HepG2 (cell line): ENCODE data around the gene ANXA6.

Experiments
- ETV6 ChIP-seq: sonication (generic); formaldehyde crosslinking; conservative IDR thresholded peaks from 2 replicates; pipeline ENCODE4 v1.4.0; 2020; ENCODE audit warnings: missing genetic modification reagents
- FOXK1 ChIP-seq: sonication (generic); formaldehyde crosslinking; IDR thresholded peaks from 2 replicates; pipeline ENCODE4 v1.4.0; 2020; ENCODE audit warnings: low read depth, missing genetic modification reagents, borderline replicate concordance
- HDAC2 ChIP-seq: sonication (generic); formaldehyde crosslinking; IDR thresholded peaks from 2 replicates; pipeline ENCODE4 v1.4.0; 2020; ENCODE audit warnings: missing genetic modification reagents
- KLF6 ChIP-seq: IDR thresholded peaks from 2 replicates; pipeline ENCODE4 v1.8.0; 2016; ENCODE audit warnings: missing biosample characterization, missing genetic modification reagents
- POLR2A ChIP-seq, 2 experiments: IDR thresholded peaks; 2 replicates each; pipeline ENCODE4 v1.6.1; 2011; ENCODE audit warnings: low read depth in 2 of 2, low read length in 2 of 2, mild to moderate bottlenecking in 1 of 2, moderate library complexity in 1 of 2; ENCODE audit not compliant: insufficient read depth in 1 of 2
- POLR2AphosphoS2 ChIP-seq: IDR thresholded peaks from 2 replicates; pipeline ENCODE4 v1.6.1; 2011; ENCODE audit warnings: low read depth, low read length, improper control_type of control experiment
- PRPF4 ChIP-seq: fragments of 200-400 bp; formaldehyde crosslinking; IDR thresholded peaks from 2 replicates; pipeline ENCODE4 v1.6.1; 2016; ENCODE audit warnings: low read length, low read depth; ENCODE audit not compliant: poor library complexity, severe bottlenecking
- RAD21 ChIP-seq: fragments of 450-650 bp; formaldehyde crosslinking; IDR thresholded peaks from 2 replicates; pipeline ENCODE4 v1.5.0; 2020; ENCODE audit warnings: mild to moderate bottlenecking
- SMYD3 ChIP-seq: sonication (generic); formaldehyde crosslinking; IDR thresholded peaks from 2 replicates; pipeline ENCODE4 v1.8.1; 2023; ENCODE audit warnings: mild to moderate bottlenecking, missing genetic modification reagents
- TCF7L2 ChIP-seq: IDR thresholded peaks from 2 replicates; pipeline ENCODE4 v1.6.1; 2011; ENCODE audit warnings: mild to moderate bottlenecking, low read depth, low read length, moderate library complexity
- ZNF337 ChIP-seq: sonication (generic); formaldehyde crosslinking; IDR thresholded peaks from 2 replicates; pipeline ENCODE4 v1.5.1; 2020; ENCODE audit warnings: missing genetic modification reagents, low read depth, mild to moderate bottlenecking, borderline replicate concordance
- TF ChIP-seq, protein P1 (sequence below): sonication (generic); formaldehyde crosslinking; IDR thresholded peaks from 2 replicates; pipeline ENCODE4 v1.5.0; 2020; ENCODE audit warnings: mild to moderate bottlenecking, missing genetic modification reagents, moderate library complexity
- TF ChIP-seq, protein P2 (sequence below): sonication (generic); formaldehyde crosslinking; IDR thresholded peaks from 2 replicates; pipeline ENCODE4 v1.8.0; 2022; ENCODE audit warnings: mild to moderate bottlenecking, missing genetic modification reagents, borderline replicate concordance
- TF ChIP-seq, protein P3 (sequence below): sonication (generic); formaldehyde crosslinking; IDR thresholded peaks from 2 replicates; pipeline ENCODE4 v1.8.0; 2022; ENCODE audit warnings: mild to moderate bottlenecking, missing genetic modification reagents; ENCODE audit not compliant: insufficient replicate concordance

DNA sequence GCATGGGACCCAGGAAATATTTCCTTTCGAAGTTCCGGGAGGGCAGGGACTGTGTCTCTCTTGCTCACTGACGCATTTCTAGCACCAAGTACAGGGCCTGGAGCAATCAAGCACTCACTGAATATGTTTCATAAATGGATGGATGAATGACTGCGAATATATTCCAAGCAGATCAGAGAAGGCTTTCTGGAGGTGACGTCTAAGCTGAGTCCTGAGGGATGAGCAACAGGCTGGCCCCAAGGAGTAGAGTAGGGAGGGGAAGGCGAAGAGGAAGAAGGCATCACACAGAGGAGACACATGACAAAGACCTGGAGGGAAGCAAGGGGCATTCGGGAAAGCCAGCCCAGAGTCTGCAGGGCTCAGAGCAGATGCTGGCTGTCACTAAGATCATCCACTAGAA lies 13.9 kb downstream of the ANXA6 start:
- TF ChIP-seq POLR2AphosphoS2 = no peak
- TF ChIP-seq, protein P1, sequence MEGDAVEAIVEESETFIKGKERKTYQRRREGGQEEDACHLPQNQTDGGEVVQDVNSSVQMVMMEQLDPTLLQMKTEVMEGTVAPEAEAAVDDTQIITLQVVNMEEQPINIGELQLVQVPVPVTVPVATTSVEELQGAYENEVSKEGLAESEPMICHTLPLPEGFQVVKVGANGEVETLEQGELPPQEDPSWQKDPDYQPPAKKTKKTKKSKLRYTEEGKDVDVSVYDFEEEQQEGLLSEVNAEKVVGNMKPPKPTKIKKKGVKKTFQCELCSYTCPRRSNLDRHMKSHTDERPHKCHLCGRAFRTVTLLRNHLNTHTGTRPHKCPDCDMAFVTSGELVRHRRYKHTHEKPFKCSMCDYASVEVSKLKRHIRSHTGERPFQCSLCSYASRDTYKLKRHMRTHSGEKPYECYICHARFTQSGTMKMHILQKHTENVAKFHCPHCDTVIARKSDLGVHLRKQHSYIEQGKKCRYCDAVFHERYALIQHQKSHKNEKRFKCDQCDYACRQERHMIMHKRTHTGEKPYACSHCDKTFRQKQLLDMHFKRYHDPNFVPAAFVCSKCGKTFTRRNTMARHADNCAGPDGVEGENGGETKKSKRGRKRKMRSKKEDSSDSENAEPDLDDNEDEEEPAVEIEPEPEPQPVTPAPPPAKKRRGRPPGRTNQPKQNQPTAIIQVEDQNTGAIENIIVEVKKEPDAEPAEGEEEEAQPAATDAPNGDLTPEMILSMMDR (CRISPR knock-in tag) = no peak
- TF ChIP-seq TCF7L2 = no peak
- TF ChIP-seq RAD21 = no peak
- TF ChIP-seq POLR2A (IDR thresholded peaks at IDR 0.05; ENCODE audit: insufficient read depth in 1 of 2, low read depth in 2 of 2, low read length in 2 of 2) = no peak
- no peak for TF ChIP-seq FOXK1 (CRISPR knock-in tag)
- no peak for TF ChIP-seq ZNF337 (CRISPR knock-in tag)
- TF ChIP-seq KLF6 (CRISPR knock-in tag) = no peak
- TF ChIP-seq SMYD3 = no peak
- TF ChIP-seq, protein P2, sequence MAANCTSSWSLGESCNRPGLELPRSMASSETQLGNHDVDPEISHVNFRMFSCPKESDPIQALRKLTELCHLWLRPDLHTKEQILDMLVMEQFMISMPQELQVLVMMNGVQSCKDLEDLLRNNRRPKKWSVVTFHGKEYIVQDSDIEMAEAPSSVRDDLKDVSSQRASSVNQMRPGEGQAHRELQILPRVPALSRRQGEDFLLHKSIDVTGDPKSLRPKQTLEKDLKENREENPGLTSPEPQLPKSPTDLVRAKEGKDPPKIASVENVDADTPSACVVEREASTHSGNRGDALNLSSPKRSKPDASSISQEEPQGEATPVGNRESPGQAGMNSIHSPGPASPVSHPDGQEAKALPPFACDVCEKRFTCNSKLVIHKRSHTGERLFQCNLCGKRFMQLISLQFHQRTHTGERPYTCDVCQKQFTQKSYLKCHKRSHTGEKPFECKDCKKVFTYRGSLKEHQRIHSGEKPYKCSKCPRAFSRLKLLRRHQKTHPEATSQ = no peak
- TF ChIP-seq, protein P3, sequence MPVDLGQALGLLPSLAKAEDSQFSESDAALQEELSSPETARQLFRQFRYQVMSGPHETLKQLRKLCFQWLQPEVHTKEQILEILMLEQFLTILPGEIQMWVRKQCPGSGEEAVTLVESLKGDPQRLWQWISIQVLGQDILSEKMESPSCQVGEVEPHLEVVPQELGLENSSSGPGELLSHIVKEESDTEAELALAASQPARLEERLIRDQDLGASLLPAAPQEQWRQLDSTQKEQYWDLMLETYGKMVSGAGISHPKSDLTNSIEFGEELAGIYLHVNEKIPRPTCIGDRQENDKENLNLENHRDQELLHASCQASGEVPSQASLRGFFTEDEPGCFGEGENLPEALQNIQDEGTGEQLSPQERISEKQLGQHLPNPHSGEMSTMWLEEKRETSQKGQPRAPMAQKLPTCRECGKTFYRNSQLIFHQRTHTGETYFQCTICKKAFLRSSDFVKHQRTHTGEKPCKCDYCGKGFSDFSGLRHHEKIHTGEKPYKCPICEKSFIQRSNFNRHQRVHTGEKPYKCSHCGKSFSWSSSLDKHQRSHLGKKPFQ (CRISPR knock-in tag) = no peak
- TF ChIP-seq HDAC2 (CRISPR knock-in tag) = no peak
- TF ChIP-seq PRPF4 = no peak
- no peak for TF ChIP-seq ETV6
